HepG2 (cell line): Measurements from ENCODE around the gene THEM4. TPM values are rescaled to one million over a fixed set of nuclear protein-coding genes. Genes with fewer than 3 reads are reported as not detected.

ENCODE experiments used
- ATAC-seq: fragments of 200-7000 bp; cut with Tn5 transposase; 3 replicates; pipeline ENCODE4 v1.9.1; 2020; ENCODE audit warnings: mild to moderate bottlenecking, moderate library complexity
- BruUV-seq: library from RNA; stranded (reverse); fragments of 400-500 nt; replicated peaks from 2 replicates; lab custom pipeline; 2021; lab: Mats Ljungman, UMichigan
- CTCF ChIA-PET: fragments of 300-600 bp; formaldehyde crosslinking; extraction: SDS; loops from one replicate; lab custom pipeline; 2021; ENCODE audit warnings: low total read pairs, inconsistent platforms, low intra/inter-chr PET ratio; lab: Yijun Ruan, JAX
- POLR2A ChIA-PET: fragments of 350-600 bp; sonication (Branson Sonifier 250); formaldehyde crosslinking; loops from one replicate; lab custom pipeline; 2020; ENCODE audit warnings: antibody characterized with exemption, inconsistent platforms; lab: Yijun Ruan, JAX
- DNase-seq: peaks from one replicate; pipeline ENCODE4 v3.0.0-alpha.2; 2015; ENCODE audit warnings: low spot score
- FAIRE-seq: peaks from 3 replicates; lab custom pipeline; 2011; peaks lifted over from hg19 to GRCh38; lab: Jason Lieb, UNC
- H2AFZ ChIP-seq: one replicate; pipeline ENCODE4 v1.6.1; 2011; ENCODE audit warnings: low read length, inconsistent platforms
- H3K27ac ChIP-seq: fragments of 300-600 bp; 3 replicates; pipeline ENCODE4 v1.8.0; 2011; ENCODE audit warnings: mixed run types, mild to moderate bottlenecking, mixed read lengths, low read length, inconsistent platforms; ENCODE audit not compliant: insufficient read depth; ENCODE audit errors: extremely low read length
- H3K27me3 ChIP-seq, 2 experiments: fragments of 200-600 bp in 1 of 2; 2 replicates in 1 of 2; 3 replicates in 1 of 2; pipeline versions ENCODE4 v1.6.0 to v1.8.0; 2011; ENCODE audit warnings: low read length in 2 of 2, mild to moderate bottlenecking in 2 of 2, moderate library complexity in 2 of 2, inconsistent platforms in 1 of 2; ENCODE audit not compliant: insufficient read depth in 2 of 2, control insufficient read depth in 1 of 2
- H3K36me3 ChIP-seq, 2 experiments: fragments of 200-600 bp in 1 of 2; replicated peaks in 1 of 2; 2 replicates in 1 of 2; 3 replicates in 1 of 2; pipeline versions ENCODE4 v1.5.1 to v1.8.0; 2011; ENCODE audit warnings: low read length in 2 of 2, inconsistent platforms in 1 of 2; ENCODE audit not compliant: insufficient read depth in 2 of 2, control insufficient read depth in 1 of 2
- H3K4me1 ChIP-seq: 2 replicates; pipeline ENCODE4 v1.5.1; 2012; ENCODE audit warnings: low read length, inconsistent platforms; ENCODE audit not compliant: insufficient read depth
- H3K4me2 ChIP-seq: 2 replicates; pipeline ENCODE4 v1.6.0; 2011; ENCODE audit warnings: low read depth, low read length, inconsistent platforms
- H3K4me3 ChIP-seq, 3 experiments: fragments of 200-600 bp in 1 of 3; sonication (generic), shearing (Covaris generic) in 1 of 3; replicated peaks in 1 of 3; 2 replicates each; pipeline ENCODE4 v1.5.1; 2011 to 2016; ENCODE audit warnings: low read length in 3 of 3, inconsistent platforms in 2 of 3, low read depth in 2 of 3, mild to moderate bottlenecking in 2 of 3, control low read depth in 1 of 3, mixed read lengths in 1 of 3; ENCODE audit not compliant: insufficient read depth in 1 of 3
- H3K79me2 ChIP-seq: one replicate; pipeline ENCODE4 v1.6.1; 2011; ENCODE audit warnings: low read length, inconsistent platforms; ENCODE audit not compliant: insufficient read depth
- H3K9ac ChIP-seq: 2 replicates; pipeline ENCODE4 v1.6.0; 2011; ENCODE audit warnings: mild to moderate bottlenecking, low read depth, low read length, inconsistent platforms; ENCODE audit not compliant: insufficient read depth
- H3K9me3 ChIP-seq: 2 replicates; pipeline ENCODE4 v1.5.1; 2012; ENCODE audit warnings: mild to moderate bottlenecking, low read length
- H4K20me1 ChIP-seq: 2 replicates; pipeline ENCODE4 v1.6.0; 2011; ENCODE audit warnings: inconsistent platforms, mild to moderate bottlenecking, low read length, moderate library complexity; ENCODE audit not compliant: insufficient read depth
- CBX2 ChIP-seq, 2 experiments: fragments of 200-600 bp in 1 of 2; sonication (generic); formaldehyde crosslinking in 1 of 2; IDR thresholded peaks; 2 replicates each; pipeline versions ENCODE4 v1.7.0 to v1.8.1; 2018 to 2022; ENCODE audit warnings: low read depth in 2 of 2, low read length in 1 of 2, mild to moderate bottlenecking in 1 of 2, missing genetic modification reagents in 1 of 2
- GABPB1 ChIP-seq: IDR thresholded peaks from 2 replicates; pipeline ENCODE4 v1.6.1; 2016; ENCODE audit warnings: mild to moderate bottlenecking, missing genetic modification reagents, moderate library complexity, missing compliant biosample characterization
- GLI4 ChIP-seq: sonication (generic); formaldehyde crosslinking; IDR thresholded peaks from 2 replicates; pipeline ENCODE4 v1.5.1; 2020; ENCODE audit warnings: missing genetic modification reagents, mild to moderate bottlenecking, moderate library complexity, borderline replicate concordance
- REST ChIP-seq, 2 experiments: IDR thresholded peaks; 2 replicates each; pipeline ENCODE4 v1.6.1; 2011 to 2012; ENCODE audit warnings: low read length in 2 of 2, borderline replicate concordance in 1 of 2, low read depth in 1 of 2, mild to moderate bottlenecking in 1 of 2, moderate library complexity in 1 of 2
- SIX4 ChIP-seq: sonication (generic); formaldehyde crosslinking; IDR thresholded peaks from 2 replicates; pipeline ENCODE4 v1.4.0; 2020; ENCODE audit warnings: missing genetic modification reagents
- SMAD1 ChIP-seq: sonication (generic); formaldehyde crosslinking; IDR thresholded peaks from 2 replicates; pipeline ENCODE4 v1.4.0; 2020; ENCODE audit warnings: missing genetic modification reagents, low read depth, mild to moderate bottlenecking, borderline replicate concordance
- SP5 ChIP-seq: IDR thresholded peaks from 2 replicates; pipeline ENCODE4 v1.6.1; 2016; ENCODE audit warnings: low read depth, borderline replicate concordance
- TARDBP ChIP-seq: sonication (generic); formaldehyde crosslinking; IDR thresholded peaks from 2 replicates; pipeline ENCODE4 v1.8.0; 2022; ENCODE audit warnings: mild to moderate bottlenecking, missing genetic modification reagents
- TEAD2 ChIP-seq: sonication (generic); formaldehyde crosslinking; IDR thresholded peaks from 2 replicates; pipeline ENCODE4 v1.9.0; 2021; ENCODE audit warnings: missing genetic modification reagents
- ZKSCAN8 ChIP-seq: IDR thresholded peaks from 2 replicates; pipeline ENCODE4 v1.6.1; 2016; ENCODE audit warnings: borderline replicate concordance, missing genetic modification reagents, missing compliant biosample characterization
- ZNF468 ChIP-seq: sonication (generic); formaldehyde crosslinking; IDR thresholded peaks from 2 replicates; pipeline ENCODE4 v1.8.0; 2022; ENCODE audit warnings: mild to moderate bottlenecking, moderate library complexity, missing genetic modification reagents
- ZNF557 ChIP-seq: sonication (generic); formaldehyde crosslinking; IDR thresholded peaks from 2 replicates; pipeline ENCODE4 v1.4.0; 2020; ENCODE audit warnings: missing genetic modification reagents
- WGBS: methylation state at CpG from one replicate; pipeline ENCODE4 v1.1.6; 2017; ENCODE audit warnings: low lambda C conversion rate; 5-methylcytosine and 5-hydroxymethylcytosine counted together
- in situ Hi-C: cut with HindIII; loops from 2 replicates; pipeline ENCODE4 v1.10.0; 2017; ENCODE audit warnings: low pct_unique_long_range_greater_than_20kb; ENCODE audit not compliant: extremely low pct_ligation_motif_present
- intact Hi-C: fragments of 100-400 bp; cut with micrococcal nuclease; formaldehyde crosslinking; loops from one replicate; pipeline ENCODE4 v1.10.0; 2022; ENCODE audit not compliant: unreplicated experiment
- polyA plus RNA-seq, 8 experiments: library from polyadenylated mRNA; depleted of rRNA in 3 of 8; stranded (reverse) in 7 of 8; unstranded in 1 of 8; fragments of >200 nt; fragmentation: Illumina TruSeq in 4 of 8; extraction: Trizol in 4 of 8; gene quantifications; 2 replicates each; pipeline versions ENCODE4 v1.2.1 to v1.2.3, GENCODE V29; 2011 to 2016; ENCODE audit warnings: low read depth in 4 of 8, missing spikeins in 1 of 8, mixed read lengths in 1 of 8; ENCODE audit not compliant: insufficient read depth in 1 of 8
- total RNA-seq, 5 experiments: library from RNA; depleted of rRNA; stranded (reverse); fragments of >200 nt; fragmentation: Illumina TruSeq; extraction: Trizol; gene quantifications; 2 replicates each; pipeline ENCODE4 v1.2.3, GENCODE V29; 2016; ENCODE audit warnings: low read depth in 1 of 5
- TF ChIP-seq, protein P1 (sequence below): sonication (generic); formaldehyde crosslinking; IDR thresholded peaks from 2 replicates; pipeline ENCODE4 v1.5.0; 2020; ENCODE audit warnings: mild to moderate bottlenecking, missing genetic modification reagents, borderline replicate concordance

THEM4 gene
- total and polyA plus RNA-seq, 2 of the 13 experiments (the other 11 are each of a cell fraction or from before 2014, with no cell fraction given) = 10.9 to 13.9 TPM

DNA sequence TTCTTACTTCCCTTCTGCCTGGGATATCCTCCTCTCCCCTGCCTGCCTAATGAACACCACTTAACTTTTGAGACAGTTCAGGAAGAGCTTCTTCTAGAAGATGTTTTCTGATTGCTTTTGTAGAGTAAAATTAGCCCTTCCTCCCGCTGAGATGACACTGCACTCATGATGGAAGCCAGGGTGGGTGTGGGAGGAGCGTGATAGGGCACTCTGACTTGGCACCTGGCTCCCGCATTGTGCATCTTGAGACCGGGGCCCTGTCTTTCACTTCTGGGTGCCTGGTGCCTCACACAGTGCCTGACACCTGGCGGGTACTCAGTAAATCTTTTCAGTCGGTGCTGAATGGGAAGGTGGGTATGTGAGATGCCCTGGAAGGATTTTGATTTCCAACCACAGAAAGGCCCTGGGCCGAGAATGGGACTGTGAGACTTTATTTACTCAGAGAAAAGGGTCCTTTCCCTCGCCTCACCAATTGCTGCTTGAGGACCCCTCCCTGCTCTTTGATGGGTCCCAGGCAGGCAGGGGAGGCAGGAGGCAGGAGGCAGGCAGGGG lies 62.5 kb downstream of the THEM4 start:
- in situ Hi-C loops = no loop called here
- no peak overlapping the region for H3K27ac ChIP-seq
- FAIRE-seq = no peak
- no peak for TF ChIP-seq GLI4
- TF ChIP-seq SMAD1 (CRISPR knock-in tag) = no peak
- TF ChIP-seq SIX4 (CRISPR knock-in tag) = no peak
- TF ChIP-seq ZNF557 = no peak
- no peak for TF ChIP-seq SP5 (CRISPR knock-in tag)
- no peak for TF ChIP-seq REST (IDR thresholded peaks at IDR 0.05; ENCODE audit: borderline replicate concordance in 1 of 2, low read depth in 1 of 2, low read length in 2 of 2)
- TF ChIP-seq, protein P1, sequence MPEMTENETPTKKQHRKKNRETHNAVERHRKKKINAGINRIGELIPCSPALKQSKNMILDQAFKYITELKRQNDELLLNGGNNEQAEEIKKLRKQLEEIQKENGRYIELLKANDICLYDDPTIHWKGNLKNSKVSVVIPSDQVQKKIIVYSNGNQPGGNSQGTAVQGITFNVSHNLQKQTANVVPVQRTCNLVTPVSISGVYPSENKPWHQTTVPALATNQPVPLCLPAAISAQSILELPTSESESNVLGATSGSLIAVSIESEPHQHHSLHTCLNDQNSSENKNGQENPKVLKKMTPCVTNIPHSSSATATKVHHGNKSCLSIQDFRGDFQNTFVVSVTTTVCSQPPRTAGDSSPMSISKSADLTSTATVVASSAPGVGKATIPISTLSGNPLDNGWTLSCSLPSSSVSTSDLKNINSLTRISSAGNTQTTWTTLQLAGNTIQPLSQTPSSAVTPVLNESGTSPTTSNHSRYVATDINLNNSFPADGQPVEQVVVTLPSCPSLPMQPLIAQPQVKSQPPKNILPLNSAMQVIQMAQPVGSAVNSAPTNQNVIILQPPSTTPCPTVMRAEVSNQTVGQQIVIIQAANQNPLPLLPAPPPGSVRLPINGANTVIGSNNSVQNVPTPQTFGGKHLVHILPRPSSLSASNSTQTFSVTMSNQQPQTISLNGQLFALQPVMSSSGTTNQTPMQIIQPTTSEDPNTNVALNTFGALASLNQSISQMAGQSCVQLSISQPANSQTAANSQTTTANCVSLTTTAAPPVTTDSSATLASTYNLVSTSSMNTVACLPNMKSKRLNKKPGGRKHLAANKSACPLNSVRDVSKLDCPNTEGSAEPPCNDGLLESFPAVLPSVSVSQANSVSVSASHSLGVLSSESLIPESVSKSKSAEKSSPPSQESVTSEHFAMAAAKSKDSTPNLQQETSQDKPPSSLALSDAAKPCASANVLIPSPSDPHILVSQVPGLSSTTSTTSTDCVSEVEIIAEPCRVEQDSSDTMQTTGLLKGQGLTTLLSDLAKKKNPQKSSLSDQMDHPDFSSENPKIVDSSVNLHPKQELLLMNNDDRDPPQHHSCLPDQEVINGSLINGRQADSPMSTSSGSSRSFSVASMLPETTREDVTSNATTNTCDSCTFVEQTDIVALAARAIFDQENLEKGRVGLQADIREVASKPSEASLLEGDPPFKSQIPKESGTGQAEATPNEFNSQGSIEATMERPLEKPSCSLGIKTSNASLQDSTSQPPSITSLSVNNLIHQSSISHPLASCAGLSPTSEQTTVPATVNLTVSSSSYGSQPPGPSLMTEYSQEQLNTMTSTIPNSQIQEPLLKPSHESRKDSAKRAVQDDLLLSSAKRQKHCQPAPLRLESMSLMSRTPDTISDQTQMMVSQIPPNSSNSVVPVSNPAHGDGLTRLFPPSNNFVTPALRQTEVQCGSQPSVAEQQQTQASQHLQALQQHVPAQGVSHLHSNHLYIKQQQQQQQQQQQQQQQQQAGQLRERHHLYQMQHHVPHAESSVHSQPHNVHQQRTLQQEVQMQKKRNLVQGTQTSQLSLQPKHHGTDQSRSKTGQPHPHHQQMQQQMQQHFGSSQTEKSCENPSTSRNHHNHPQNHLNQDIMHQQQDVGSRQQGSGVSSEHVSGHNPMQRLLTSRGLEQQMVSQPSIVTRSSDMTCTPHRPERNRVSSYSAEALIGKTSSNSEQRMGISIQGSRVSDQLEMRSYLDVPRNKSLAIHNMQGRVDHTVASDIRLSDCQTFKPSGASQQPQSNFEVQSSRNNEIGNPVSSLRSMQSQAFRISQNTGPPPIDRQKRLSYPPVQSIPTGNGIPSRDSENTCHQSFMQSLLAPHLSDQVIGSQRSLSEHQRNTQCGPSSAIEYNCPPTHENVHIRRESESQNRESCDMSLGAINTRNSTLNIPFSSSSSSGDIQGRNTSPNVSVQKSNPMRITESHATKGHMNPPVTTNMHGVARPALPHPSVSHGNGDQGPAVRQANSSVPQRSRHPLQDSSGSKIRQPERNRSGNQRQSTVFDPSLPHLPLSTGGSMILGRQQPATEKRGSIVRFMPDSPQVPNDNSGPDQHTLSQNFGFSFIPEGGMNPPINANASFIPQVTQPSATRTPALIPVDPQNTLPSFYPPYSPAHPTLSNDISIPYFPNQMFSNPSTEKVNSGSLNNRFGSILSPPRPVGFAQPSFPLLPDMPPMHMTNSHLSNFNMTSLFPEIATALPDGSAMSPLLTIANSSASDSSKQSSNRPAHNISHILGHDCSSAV (CRISPR knock-in tag) = no peak
- TF ChIP-seq CBX2 (IDR thresholded peaks at IDR 0.05; ENCODE audit: low read depth, low read length) = no peak
- TF ChIP-seq CBX2 (CRISPR knock-in tag; IDR thresholded peaks at IDR 0.05; ENCODE audit: low read depth) = no peak
- TF ChIP-seq TEAD2 (CRISPR knock-in tag) = no peak
- TF ChIP-seq GABPB1 (CRISPR knock-in tag) = no peak
- TF ChIP-seq TARDBP (CRISPR knock-in tag) = no peak
- TF ChIP-seq ZKSCAN8 = no peak
- TF ChIP-seq ZNF468 = no peak

More for the DNA sequence above, 62.5 kb downstream of the THEM4 start:
- Histone ChIP-seq H3K9ac (no peak overlapping the region), H2AFZ (no peak overlapping the region), H3K36me3 (no peaks in the 10 kb centered on the region), H3K4me1 (peaks cover 11% of the 10 kb centered on the region), H3K79me2 (no peaks in the 10 kb centered on the region), H3K9me3 (no peaks in the 10 kb centered on the region), H4K20me1 (no peaks in the 10 kb centered on the region), H3K27me3 (peaks cover 0 to 44% of the 10 kb centered on the region in 2 experiments; a peak in 2 of 5 replicates), H3K4me2 (no peak overlapping the region), H3K4me3 (no peak overlapping the region)
- no peak for DNase-seq
- CTCF ChIA-PET = no interaction called here
- no peak for ATAC-seq
- POLR2A ChIA-PET = no interaction called here
- no TSS peak for BruUV-seq
- intact Hi-C loops = no loop called here
- whole genome bisulfite sequencing = 54% methylated on average over 8 of the region's 8 CpGs
